ENCODE data around the gene POU6F2.

DNA sequence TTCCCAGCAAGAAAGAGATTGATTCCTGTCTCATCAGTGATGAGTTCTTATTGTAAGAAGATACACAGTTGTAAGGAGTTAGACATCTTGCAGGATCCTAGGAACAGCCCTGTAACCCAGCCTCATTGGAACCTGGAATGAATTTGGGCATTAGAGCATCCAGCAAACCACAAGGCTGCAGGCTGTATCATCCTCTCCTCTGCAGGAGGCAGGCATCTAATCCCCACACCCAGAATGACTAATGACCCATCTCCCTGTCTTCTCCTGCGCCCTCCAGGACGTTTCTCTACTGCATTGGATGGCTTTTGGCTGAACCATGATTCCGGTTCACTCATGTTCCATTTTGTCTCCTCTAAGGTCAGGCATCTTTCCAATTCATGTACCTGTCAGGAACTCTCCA, 233.9 kb downstream of the POU6F2 start:
- TF ChIP-seq, protein P1, sequence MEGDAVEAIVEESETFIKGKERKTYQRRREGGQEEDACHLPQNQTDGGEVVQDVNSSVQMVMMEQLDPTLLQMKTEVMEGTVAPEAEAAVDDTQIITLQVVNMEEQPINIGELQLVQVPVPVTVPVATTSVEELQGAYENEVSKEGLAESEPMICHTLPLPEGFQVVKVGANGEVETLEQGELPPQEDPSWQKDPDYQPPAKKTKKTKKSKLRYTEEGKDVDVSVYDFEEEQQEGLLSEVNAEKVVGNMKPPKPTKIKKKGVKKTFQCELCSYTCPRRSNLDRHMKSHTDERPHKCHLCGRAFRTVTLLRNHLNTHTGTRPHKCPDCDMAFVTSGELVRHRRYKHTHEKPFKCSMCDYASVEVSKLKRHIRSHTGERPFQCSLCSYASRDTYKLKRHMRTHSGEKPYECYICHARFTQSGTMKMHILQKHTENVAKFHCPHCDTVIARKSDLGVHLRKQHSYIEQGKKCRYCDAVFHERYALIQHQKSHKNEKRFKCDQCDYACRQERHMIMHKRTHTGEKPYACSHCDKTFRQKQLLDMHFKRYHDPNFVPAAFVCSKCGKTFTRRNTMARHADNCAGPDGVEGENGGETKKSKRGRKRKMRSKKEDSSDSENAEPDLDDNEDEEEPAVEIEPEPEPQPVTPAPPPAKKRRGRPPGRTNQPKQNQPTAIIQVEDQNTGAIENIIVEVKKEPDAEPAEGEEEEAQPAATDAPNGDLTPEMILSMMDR (conservative IDR thresholded peaks at IDR 0.05; ENCODE audit: low read depth, low read length) = no peak
- TF ChIP-seq EZH2 (IDR thresholded peaks at IDR 0.05; ENCODE audit: borderline replicate concordance, low read depth, low read length, poor library complexity, severe bottlenecking) = no peak

Data from A673 (cell line).